ENCODE measurements around the gene DTWD1. TPM values are rescaled to one million over a fixed set of nuclear protein-coding genes. Genes with fewer than 3 reads are reported as not detected.

Gene DTWD1
- total and polyA plus RNA-seq, 2 of the 13 experiments (the other 11 are each of a cell fraction or from before 2014, with no cell fraction given), result 12.7 to 18.3 TPM

GRCh38 chr15:49678655-49679054 is 57.8 kb downstream of the DTWD1 start (continued):
- TF ChIP-seq, protein P1, sequence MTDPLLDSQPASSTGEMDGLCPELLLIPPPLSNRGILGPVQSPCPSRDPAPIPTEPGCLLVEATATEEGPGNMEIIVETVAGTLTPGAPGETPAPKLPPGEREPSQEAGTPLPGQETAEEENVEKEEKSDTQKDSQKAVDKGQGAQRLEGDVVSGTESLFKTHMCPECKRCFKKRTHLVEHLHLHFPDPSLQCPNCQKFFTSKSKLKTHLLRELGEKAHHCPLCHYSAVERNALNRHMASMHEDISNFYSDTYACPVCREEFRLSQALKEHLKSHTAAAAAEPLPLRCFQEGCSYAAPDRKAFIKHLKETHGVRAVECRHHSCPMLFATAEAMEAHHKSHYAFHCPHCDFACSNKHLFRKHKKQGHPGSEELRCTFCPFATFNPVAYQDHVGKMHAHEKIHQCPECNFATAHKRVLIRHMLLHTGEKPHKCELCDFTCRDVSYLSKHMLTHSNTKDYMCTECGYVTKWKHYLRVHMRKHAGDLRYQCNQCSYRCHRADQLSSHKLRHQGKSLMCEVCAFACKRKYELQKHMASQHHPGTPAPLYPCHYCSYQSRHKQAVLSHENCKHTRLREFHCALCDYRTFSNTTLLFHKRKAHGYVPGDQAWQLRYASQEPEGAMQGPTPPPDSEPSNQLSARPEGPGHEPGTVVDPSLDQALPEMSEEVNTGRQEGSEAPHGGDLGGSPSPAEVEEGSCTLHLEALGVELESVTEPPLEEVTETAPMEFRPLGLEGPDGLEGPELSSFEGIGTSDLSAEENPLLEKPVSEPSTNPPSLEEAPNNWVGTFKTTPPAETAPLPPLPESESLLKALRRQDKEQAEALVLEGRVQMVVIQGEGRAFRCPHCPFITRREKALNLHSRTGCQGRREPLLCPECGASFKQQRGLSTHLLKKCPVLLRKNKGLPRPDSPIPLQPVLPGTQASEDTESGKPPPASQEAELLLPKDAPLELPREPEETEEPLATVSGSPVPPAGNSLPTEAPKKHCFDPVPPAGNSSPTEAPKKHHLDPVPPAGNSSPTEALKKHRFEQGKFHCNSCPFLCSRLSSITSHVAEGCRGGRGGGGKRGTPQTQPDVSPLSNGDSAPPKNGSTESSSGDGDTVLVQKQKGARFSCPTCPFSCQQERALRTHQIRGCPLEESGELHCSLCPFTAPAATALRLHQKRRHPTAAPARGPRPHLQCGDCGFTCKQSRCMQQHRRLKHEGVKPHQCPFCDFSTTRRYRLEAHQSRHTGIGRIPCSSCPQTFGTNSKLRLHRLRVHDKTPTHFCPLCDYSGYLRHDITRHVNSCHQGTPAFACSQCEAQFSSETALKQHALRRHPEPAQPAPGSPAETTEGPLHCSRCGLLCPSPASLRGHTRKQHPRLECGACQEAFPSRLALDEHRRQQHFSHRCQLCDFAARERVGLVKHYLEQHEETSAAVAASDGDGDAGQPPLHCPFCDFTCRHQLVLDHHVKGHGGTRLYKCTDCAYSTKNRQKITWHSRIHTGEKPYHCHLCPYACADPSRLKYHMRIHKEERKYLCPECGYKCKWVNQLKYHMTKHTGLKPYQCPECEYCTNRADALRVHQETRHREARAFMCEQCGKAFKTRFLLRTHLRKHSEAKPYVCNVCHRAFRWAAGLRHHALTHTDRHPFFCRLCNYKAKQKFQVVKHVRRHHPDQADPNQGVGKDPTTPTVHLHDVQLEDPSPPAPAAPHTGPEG (CRISPR knock-in tag; IDR thresholded peaks at IDR 0.05), result no peak
- no peak for TF ChIP-seq ZNF362 (CRISPR knock-in tag; IDR thresholded peaks at IDR 0.05; ENCODE audit: borderline replicate concordance)

GRCh38 chr15:49686599-49686998 is 65.8 kb downstream of the DTWD1 start:
- no peak for FAIRE-seq
- no peak overlapping the region for H3K4me2 ChIP-seq (ENCODE audit: low read depth, low read length)
- H3K36me3 ChIP-seq (replicated peaks in 1 of 2; ENCODE audit: control insufficient read depth in 1 of 2, insufficient read depth in 2 of 2, low read length in 2 of 2), result no peaks in the 10 kb centered on the region
- no peak overlapping the region for H2AFZ ChIP-seq (ENCODE audit: low read length)
- 6% methylated on average over 1 of the region's 1 CpG for WGBS (ENCODE audit: low lambda C conversion rate)
- no peak for DNase-seq (ENCODE audit: low spot score)
- intact Hi-C loops (cut with micrococcal nuclease; ENCODE audit: unreplicated experiment) (no loop called here), in situ Hi-C loops (cut with HindIII; ENCODE audit: extremely low pct_ligation_motif_present, low pct_unique_long_range_greater_than_20kb) (no loop called here)
- ATAC-seq, result no peak
- ChIA-PET CTCF (ENCODE audit: low intra/inter-chr PET ratio, low total read pairs) (no interaction called here), POLR2A (no interaction called here)
- no peak overlapping the region for H3K27ac ChIP-seq (ENCODE audit: extremely low read length, insufficient read depth, low read length)
- no TSS peak for BruUV-seq (replicated peaks)
- H3K79me2 ChIP-seq (ENCODE audit: insufficient read depth, low read length), result no peaks in the 10 kb centered on the region
- no peaks in the 10 kb centered on the region for H3K9me3 ChIP-seq (ENCODE audit: low read length)
- no peaks in the 10 kb centered on the region for H3K4me1 ChIP-seq (ENCODE audit: insufficient read depth, low read length)
- no peaks in the 10 kb centered on the region for H4K20me1 ChIP-seq (ENCODE audit: insufficient read depth, low read length)
- H3K4me3 ChIP-seq (replicated peaks in 1 of 3; ENCODE audit: insufficient read depth in 1 of 3, low read depth in 2 of 3, low read length in 3 of 3), result no peak overlapping the region
- H3K9ac ChIP-seq (ENCODE audit: insufficient read depth, low read depth, low read length), result no peak overlapping the region
- no peaks in the 10 kb centered on the region for H3K27me3 ChIP-seq (ENCODE audit: control insufficient read depth in 1 of 2, insufficient read depth in 2 of 2, low read length in 2 of 2)
- TF ChIP-seq ZNF207 (IDR thresholded peaks at IDR 0.05; ENCODE audit: borderline replicate concordance) (no peak), ZNF691 (CRISPR knock-in tag; IDR thresholded peaks at IDR 0.05; ENCODE audit: borderline replicate concordance, low read depth) (no peak), ESRRA (CRISPR knock-in tag; IDR thresholded peaks at IDR 0.05; ENCODE audit: low read depth) (no peak), EZH2 (conservative IDR thresholded peaks at IDR 0.05; ENCODE audit: low read depth, low read length) (no peak), ZNF512 (CRISPR knock-in tag; IDR thresholded peaks at IDR 0.05) (no peak), ZNF121 (CRISPR knock-in tag; IDR thresholded peaks at IDR 0.05) (no peak), PRPF4 (IDR thresholded peaks at IDR 0.05; ENCODE audit: low read depth, low read length, poor library complexity, severe bottlenecking) (no peak)
- TF ChIP-seq, protein P2, sequence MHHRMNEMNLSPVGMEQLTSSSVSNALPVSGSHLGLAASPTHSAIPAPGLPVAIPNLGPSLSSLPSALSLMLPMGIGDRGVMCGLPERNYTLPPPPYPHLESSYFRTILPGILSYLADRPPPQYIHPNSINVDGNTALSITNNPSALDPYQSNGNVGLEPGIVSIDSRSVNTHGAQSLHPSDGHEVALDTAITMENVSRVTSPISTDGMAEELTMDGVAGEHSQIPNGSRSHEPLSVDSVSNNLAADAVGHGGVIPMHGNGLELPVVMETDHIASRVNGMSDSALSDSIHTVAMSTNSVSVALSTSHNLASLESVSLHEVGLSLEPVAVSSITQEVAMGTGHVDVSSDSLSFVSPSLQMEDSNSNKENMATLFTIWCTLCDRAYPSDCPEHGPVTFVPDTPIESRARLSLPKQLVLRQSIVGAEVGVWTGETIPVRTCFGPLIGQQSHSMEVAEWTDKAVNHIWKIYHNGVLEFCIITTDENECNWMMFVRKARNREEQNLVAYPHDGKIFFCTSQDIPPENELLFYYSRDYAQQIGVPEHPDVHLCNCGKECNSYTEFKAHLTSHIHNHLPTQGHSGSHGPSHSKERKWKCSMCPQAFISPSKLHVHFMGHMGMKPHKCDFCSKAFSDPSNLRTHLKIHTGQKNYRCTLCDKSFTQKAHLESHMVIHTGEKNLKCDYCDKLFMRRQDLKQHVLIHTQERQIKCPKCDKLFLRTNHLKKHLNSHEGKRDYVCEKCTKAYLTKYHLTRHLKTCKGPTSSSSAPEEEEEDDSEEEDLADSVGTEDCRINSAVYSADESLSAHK (CRISPR knock-in tag; IDR thresholded peaks at IDR 0.05; ENCODE audit: borderline replicate concordance), result no peak

All from HepG2 (cell line).